Skin epidermis (tissue), 12 donors: ENCODE data around the gene JAK1.
"Not testable (repeated sequence)": the region's sequence is repeated elsewhere in the genome, so short reads cannot be mapped to it uniquely, and the experiment has no call there.

Source experiments
- H3K27ac ChIP-seq, 21 experiments: fragments of 200-600 bp; sonication (generic) in 11 of 21; one replicate each; pipeline ENCODE4 v1.5.0; 2020; ENCODE audit warnings: mild to moderate bottlenecking in 3 of 21, inconsistent platforms in 2 of 21, moderate library complexity in 2 of 21
- H3K4me3 ChIP-seq, 7 experiments: fragments of 200-600 bp; sonication (generic) in 2 of 7; one replicate each; pipeline ENCODE4 v1.5.0; 2020; ENCODE audit warnings: inconsistent platforms in 2 of 7, mild to moderate bottlenecking in 2 of 7, moderate library complexity in 1 of 7

The JAK1 gene

DNA sequence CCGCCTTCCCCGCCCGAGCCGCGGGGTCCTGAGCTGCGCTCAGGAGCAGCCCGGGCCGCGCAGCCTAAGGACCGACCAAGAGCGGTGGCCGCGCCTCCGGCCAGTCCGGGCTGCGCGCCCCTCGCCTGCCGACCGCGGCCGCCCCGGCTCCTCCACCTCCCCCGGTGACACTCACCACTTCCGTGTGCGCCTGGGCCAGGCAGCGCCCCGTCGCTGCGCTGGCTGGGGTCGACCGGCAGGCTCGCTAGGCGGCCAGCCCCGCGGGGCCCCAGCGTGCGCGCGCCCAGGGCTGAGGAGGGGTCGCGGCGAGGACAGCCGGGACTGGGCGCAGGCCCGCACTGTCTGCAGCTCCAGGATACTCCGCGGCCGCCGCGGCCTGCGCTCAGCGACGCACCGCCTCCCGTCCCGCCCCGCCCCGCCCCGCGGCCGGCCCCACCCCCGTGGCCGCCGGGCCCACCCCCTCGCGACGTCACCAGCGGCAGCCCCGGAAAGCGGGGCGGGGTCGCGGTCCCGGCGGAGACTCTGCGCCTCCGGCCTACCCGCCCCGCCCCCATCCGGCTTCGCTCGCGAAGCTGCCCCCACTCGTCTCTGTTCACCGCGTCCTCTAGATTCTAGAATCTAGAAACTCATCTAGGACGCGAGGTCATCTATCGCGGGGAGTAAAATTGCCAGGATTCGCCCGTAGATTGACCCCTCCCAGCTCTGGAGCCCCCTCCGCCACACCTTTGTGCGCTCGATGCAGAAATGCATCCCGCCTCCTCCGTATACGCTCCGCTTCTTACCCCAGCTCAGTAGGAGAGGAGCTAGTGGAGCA, at the start of gene JAK1:
TSS of gene JAK1 (minus strand) at position 392 of the 814 bp plus-strand sequence. CDS start 80,285 bp downstream, outside the sequence.
- peak within 1 kb of the TSS; percentile 74 to 98 (median 98) for H3K4me3 ChIP-seq
- H3K27ac ChIP-seq: peak within 1 kb of the TSS; percentile 85 to 99 (median 97)

DNA sequence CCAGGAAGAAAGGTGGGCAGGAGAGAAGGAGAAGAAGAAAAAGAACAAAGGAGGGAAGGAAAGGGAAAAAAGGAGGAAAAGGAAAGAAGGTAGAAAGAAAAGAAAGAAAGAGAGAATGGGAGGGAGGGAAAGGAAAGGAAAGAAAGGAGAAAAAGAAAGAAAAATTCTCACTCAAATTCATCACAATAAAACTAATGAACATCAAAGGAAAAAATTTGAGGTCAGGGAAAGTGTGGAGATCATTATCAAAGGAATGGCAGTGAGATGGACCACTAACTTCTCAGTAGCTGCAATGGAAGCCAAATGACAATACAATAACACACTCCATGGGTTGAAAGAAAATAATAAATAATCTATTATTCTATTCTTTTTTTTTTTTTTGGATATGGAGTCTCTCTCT, 48.0 kb upstream of the JAK1 start:
- Histone ChIP-seq H3K4me3 (no peak overlapping the region), H3K27ac (no peak overlapping the region)

DNA sequence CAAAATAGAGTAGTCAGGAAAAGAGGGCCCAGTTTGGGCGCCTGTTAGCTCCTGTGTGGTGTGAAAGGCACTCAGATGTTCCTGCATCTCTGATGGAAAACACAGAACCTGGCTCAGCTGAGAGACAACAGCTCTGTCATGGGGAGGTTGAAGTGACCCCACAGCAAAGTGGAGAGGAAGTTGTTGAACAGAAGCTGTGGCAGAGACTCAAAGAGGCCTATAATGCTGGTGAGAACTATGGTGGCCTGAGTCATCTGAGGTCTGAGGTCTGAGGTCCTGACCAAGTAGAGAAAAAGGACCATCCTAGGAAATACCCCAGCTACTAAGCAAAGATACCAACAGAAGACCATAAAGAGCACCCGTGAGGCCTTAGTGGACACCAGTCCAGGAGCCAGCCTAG, 45.6 kb upstream of the JAK1 start:
- Histone ChIP-seq H3K4me3 (no peak overlapping the region), H3K27ac (no peak overlapping the region)

DNA sequence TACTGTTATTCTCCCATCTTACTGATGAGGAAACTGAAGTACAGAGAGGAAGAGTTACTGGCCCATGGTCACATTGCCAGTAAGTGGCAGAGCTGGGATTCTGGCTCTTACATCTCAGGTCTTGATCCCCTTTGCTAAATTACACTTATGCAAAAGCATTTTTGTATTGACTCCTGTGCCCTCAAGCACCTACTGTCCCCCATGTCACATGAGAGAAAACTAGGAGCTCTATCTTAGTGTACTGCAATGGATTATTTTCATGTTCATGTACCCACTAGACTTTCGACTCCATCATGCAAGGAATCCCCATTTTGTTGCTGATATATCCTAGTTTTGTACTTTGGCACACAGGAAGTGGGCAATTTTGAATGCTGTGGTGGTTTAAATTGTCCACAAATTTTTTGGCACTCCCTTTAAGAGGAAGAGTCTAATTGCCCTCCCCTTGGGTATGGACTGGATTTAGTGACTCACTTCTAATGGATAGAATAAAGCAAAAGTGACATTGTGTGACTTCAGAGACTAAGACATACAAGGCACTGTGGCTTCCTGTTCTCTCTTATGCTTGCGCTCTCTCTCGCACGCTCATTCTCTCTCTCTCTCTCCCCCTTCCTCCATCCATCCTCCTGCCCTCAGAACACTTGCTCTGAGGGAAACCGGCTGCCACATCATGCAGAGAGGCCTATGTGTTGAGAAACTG, 43.5 kb upstream of the JAK1 start:
- H3K4me3 ChIP-seq: no peak overlapping the region
- H3K27ac ChIP-seq: no peak overlapping the region

DNA sequence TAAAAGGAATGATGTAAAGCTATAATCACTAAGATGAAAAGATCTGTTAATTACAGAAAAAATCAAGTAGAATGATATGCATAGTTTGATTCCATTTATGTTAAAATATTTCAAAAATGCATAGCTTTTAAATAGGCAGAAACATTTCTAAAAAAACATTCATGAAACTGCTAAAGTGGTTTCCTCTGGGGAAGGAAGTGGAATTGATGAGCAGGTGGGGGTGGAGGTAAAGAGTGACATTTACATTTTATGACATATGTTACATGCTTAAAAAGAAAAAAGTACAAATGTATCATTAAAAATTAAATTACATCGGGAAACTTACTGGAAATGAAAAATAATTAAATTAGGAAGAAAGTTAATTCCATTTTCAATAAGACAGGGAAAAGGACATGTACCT, 42.8 kb upstream of the JAK1 start:
- no peak overlapping the region for H3K27ac ChIP-seq
- H3K4me3 ChIP-seq: no peak overlapping the region

DNA sequence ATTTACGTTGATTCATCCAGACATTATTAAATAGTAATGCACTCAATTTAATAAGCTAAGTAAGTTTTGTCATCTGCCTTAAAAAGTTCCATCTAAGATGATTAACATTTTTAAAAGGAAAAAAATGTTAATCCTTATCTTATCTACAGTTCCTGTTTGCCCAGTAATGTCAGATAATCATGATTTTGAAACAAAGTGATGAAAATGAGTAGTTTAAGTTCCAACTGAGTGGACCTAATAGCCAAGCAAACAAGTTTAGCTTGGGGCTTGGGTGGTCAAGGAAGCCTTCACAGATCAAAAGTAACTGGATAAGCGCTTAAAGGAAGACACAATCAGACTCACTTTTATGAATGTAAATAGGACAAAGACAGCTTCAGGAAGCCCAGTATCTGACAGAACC, 40.5 kb upstream of the JAK1 start:
- no peak overlapping the region for H3K4me3 ChIP-seq
- H3K27ac ChIP-seq: no peak overlapping the region

DNA sequence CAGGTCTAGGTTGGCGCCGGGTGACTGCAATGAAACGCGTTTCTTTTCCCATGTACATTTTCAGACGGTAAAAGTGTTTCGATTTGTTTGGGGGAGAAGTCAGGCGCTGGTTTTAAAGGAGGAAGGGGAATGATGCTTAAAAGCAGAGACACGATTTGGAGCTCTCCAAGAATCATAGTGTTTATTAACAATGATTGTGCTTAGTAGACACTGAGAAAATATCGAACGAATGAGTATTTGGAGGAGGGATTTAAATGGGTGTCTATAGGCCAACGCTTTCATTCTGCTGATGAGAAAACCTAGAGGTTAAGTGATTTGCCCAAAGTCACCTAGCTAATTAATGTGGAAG, 36.9 kb upstream of the JAK1 start:
- H3K4me3 ChIP-seq: peak overlapping the region; percentile 42 to 69 (median 57)
- peak overlapping the region in 20 of 21 experiments; percentile 78 to 99 (median 94) for H3K27ac ChIP-seq

DNA sequence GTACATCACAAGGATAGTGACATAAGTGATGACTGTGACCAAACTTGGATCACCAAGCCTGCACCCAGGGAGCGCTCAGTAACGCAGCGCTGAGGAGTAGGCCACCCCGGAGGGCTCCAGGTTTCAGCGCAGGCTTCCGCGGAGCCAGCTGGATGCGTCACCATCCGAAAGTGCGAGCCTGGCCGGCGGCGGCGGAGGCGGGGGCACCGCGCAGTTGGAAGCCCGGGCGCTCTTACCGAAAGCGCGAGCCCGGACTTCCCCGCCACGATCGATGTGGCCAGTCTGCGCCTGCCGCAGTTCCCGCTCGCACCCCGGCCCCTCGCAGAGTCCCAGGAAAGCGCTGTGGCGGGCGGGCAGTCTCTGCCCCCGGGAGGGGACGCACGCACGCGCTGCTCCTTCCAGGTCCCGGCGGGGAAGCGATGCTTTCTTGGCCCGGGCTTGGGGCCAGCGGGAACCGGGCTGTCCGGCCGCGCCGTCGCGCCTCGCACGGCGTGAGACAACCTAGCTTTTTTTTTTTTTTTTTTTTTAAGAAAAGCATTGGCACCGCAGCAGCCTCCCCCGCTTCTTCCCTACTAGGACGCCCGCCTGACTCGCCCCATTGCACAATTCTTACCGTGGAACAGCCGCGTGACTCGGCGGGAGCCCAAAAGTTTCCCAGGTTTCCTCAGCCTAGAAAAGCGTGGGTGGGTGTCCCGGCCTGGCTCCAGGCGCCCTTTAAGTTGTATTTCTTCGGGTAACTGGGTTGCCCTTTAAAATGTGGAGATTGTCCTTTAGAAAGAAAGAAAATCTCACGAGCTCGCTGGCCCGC, 36.4 kb upstream of the JAK1 start:
- Histone ChIP-seq H3K4me3 (peak overlapping the region; percentile 42 to 69 (median 57)), H3K27ac (peak overlapping the region; percentile 78 to 99 (median 94))

DNA sequence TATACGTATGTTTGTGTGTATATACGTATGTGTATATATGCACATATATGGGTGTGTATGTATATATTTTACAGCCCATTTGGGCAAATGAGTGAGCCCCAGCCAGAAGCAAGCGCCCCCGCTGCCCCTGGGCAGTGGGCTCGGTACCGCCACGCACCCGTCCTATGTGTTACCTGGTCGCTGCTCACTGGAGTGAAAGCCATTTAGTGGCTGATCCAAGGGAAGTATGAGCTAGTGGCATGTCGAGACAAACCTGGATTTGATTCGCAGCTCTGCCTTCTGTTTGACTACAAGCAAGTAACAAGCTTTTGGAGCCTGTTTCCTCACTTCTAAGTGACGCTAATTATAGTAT, 35.8 kb upstream of the JAK1 start:
- peak overlapping the region; percentile 78 to 99 (median 94) for H3K27ac ChIP-seq
- peak overlapping the region; percentile 42 to 69 (median 57) for H3K4me3 ChIP-seq

DNA sequence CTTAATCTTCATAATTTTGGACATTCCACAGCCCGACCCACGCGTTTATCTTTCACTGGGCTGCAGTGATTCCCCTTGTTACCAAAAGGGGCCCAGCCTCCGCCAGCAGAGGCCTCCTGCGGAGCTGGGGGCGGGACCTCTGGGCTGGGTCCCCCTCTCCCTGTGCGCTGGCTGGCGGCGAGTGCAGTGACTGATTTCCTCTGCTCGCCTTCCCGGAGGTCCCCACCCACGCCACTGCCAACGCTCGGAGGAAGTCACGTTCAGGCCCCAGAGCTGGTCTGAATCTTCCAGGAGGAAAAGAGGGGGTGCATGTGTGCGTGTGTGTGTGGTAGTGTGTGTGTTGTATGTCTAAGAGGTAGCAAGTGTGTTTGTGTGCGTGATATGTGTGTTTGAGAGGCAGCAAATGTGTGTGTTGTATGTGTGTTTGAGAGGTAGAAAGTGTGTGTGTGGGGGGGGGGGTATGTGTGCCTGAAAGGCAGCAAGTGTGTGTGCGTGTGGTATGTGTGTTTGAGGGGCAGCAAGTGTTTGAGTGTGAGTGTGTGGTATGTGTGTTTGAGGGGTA, 35.0 kb upstream of the JAK1 start:
- Histone ChIP-seq H3K27ac (peak overlapping the region in 17 of 21 experiments; percentile 87 to 99 (median 94)), H3K4me3 (peak overlapping the region in 3 of 7 experiments; percentile 57 to 69 (median 67))

DNA sequence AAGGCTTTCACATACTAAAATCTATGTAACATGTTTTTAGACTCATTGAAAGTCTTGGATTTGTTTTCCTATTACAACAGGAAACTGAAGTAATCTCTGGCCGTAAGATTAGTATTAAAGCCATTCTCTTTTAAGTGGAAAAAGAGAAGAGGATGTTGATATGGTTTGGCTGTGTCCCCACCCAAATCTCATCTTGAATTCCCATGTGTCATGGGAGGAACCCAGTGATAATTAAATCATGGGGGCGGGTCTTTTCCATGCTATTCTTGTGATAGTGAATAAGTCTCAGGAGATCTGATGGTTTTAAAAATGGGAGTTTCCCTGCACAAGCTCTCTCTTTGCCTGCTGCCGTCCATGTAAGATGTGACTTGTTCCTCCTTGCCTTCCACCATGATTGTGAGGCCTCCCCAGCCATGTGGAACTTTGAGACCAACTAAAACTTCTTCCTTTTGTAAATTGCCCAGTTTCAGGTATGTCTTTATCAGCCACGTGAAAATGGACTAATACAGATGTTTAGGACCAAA, 32.1 kb upstream of the JAK1 start:
- H3K27ac ChIP-seq, H3K4me3 ChIP-seq: not testable (repeated sequence)

DNA sequence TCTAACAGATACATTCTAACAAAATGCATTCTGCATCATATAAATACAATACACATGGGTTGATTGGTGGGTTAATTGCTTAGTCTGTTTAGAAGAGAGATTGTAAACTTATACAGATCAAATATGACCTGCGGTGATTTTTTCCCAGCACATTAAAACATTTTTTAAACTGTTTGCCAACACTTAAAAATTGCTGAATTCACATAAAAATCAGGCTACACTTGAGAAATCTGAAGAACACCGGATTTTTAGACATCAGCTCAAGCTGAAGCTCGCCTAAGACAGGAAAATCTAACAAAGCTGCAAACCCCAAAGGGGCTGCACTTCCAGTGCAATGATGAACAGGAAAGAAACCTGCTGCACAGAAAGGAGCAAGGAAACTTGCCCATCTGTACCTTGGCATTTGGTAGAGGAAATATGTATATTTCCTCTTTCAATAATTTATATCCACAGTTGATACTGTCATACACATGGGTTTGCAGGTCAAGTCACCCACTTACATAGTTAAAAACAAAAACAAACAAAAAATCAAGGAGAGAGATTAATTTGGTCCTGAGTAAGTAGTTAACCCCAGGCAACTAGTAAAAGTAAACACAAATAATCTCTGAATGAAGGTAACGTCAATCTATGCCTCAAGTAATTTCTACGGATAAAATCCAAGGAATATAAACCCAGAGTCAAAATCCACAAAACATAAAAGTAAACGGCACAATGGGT, 30.4 kb upstream of the JAK1 start:
- no peak overlapping the region for H3K4me3 ChIP-seq
- H3K27ac ChIP-seq: no peak overlapping the region

DNA sequence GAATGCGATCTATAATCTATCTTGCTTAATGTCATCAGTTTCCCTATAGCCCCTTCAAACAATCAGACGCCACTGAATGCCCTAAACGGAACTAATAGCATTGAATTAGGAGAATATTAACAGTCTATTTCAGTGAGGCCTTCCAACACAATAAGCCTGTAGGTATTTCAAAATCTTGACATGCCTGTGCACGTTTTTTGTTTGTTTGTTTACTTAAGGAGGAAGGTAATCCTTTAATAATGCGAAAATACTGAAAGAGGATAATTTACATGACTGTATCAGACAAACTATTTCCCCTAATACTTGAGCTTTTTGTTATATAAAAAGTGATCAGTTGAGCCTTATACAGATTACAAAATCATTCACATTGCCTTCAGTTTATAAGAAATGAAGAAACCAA, 29.0 kb upstream of the JAK1 start:
- no peak overlapping the region for H3K27ac ChIP-seq
- no peak overlapping the region for H3K4me3 ChIP-seq

DNA sequence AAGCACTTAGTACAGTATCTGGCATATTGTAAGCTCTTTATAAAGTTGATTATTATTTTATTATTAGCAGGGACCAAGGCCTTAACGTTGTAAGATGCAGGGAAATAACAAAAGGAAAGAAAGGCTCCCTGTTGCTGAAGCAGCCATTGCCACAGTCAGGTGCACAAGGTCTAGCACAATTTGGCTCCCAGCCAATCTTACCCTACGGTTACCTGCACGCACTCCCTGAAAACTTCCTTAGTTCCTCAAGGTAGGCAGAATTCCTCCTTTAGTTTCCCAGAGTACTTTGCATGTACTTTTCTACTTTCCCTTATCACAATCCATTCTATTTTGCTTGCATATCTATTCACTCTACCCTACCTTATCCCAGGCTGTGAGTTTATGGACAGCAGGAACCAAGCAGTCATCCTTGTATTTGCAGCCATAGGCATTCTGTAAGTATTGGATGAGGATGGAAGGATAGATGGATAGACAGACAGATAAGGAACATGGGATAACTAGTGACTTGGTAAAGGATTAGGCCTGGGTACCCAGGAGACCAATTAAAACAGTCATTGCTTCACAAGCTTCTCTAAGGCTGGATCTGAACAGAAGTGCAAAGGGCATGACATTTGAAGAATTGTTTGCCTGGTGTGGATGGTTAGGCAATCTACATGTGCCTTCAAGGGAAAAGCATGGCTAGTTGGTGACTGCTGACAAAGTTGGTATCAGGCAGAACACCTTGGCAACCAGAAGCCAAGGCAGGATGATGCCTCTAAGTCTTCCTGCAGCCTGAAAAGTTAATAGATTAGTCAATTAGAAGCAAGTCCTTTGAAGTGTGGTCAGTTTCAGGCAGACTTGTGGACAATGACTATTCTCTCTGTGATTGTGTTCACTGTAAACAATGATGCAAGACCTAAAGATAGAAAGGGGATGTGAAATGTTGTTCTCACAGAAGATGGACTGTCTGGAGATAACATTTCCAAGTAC, 20.8 kb upstream of the JAK1 start:
- no peak overlapping the region for H3K4me3 ChIP-seq
- H3K27ac ChIP-seq: no peak overlapping the region

DNA sequence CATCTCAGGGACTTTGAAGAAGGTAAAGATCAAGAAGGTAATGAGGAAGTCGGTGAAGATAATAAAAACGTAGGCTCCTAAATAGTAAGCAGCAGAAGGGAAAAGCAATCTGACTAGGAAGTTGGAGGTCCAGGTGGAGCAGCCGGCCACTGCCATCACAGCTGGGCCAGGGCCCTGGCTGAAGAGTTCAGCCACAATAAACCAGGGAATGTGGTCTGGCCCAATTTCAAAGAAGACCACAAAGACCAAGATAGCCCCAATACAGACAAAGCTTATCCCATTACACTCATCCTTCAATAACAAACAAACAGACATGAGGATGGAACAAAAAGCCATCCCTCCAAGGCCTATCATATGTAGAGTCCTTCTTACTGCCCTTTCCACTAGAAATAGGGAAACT, 18.4 kb upstream of the JAK1 start:
- Histone ChIP-seq H3K4me3 (no peak overlapping the region), H3K27ac (no peak overlapping the region)

DNA sequence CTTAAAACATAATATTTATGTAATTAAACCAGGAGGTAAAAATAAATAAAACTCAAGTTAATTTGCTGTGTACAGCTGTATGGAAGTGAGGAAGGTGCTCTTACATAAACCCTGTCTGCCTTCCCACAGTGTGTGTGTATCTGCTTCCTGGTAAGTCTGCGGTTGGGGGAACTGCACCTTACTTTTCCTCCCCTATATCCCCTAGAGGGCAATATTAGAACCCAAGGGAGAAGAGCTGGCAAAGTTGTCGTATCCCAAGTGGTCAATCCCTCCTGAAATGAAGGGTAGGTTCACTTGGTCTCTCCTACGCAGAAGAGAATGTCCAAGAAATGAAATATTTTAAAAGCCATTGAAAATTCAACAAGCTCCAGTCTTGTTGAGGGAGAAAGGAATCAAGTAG, 17.8 kb upstream of the JAK1 start:
- no peak overlapping the region for H3K4me3 ChIP-seq
- no peak overlapping the region for H3K27ac ChIP-seq

DNA sequence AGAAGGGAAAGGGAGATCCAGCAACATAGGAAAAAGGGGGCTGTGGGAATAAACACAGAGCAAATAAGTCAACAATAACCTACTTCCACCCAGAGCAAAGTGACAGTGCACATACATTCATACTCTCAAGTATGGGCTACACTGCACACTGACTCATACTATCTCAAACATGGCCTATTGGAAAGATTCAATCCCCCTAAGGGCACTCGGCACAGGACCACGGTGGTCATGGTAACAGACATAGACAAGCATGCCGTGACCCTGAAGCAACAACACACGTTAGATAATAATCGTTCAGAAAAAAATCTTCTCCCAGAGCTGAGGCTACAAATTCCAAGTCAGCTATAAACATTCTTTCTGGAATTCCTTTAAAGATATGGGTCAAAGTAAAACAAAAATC, 16.8 kb upstream of the JAK1 start:
- H3K27ac ChIP-seq: peak overlapping the region in 2 of 21 experiments; percentile 5 to 21

More for the DNA sequence above, 16.8 kb upstream of the JAK1 start:
- no peak overlapping the region for H3K4me3 ChIP-seq
